NB4 (cell line): ENCODE measurements around the gene BRF1.

Experiments
- DNase-seq: peaks from one replicate; pipeline ENCODE4 v3.0.0; 2010; ENCODE audit warnings: low read depth
- H3K4me3 ChIP-seq: one replicate; pipeline ENCODE4 v1.5.1; 2011; ENCODE audit warnings: mild to moderate bottlenecking, low read depth, low read length, moderate library complexity
- CTCF ChIP-seq: IDR thresholded peaks from one replicate; pipeline ENCODE4 v1.5.1; 2012; ENCODE audit warnings: low read depth, low read length
- MAX ChIP-seq: IDR thresholded peaks from 2 replicates; pipeline ENCODE4 v1.6.1; 2011; ENCODE audit warnings: low read depth, low read length
- MYC ChIP-seq: IDR thresholded peaks from 2 replicates; pipeline ENCODE4 v1.6.1; 2011; ENCODE audit warnings: low read depth, low read length
- POLR2A ChIP-seq: IDR thresholded peaks from 2 replicates; pipeline ENCODE4 v1.6.1; 2011; ENCODE audit warnings: mild to moderate bottlenecking; ENCODE audit not compliant: insufficient read length; ENCODE audit errors: extremely low read depth

The BRF1 gene

DNA sequence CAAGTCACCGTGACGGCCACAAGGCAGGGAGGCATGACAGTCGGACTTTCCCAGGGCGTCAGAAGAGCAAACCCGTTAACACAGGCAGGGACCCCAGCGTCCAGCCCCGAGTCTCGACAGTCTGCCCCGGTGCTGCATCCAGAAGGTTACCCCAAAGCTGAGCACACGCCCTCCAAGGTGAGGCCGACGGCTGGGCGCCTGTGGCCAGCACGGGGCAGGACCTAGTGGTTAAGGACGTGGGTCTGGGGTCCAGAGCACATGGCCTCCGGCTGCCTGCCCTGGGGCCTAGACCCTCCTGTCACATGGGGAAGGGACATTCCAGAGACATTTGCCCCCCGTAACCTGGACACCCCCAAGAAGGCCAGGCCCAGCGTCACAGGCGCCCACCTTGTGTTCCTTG lies 82.2 kb downstream of the BRF1 start:
- TF ChIP-seq MAX (no peak), POLR2A (no peak), CTCF (no peak), MYC (no peak)
- no peak for DNase-seq
- H3K4me3 ChIP-seq = no peak overlapping the region

DNA sequence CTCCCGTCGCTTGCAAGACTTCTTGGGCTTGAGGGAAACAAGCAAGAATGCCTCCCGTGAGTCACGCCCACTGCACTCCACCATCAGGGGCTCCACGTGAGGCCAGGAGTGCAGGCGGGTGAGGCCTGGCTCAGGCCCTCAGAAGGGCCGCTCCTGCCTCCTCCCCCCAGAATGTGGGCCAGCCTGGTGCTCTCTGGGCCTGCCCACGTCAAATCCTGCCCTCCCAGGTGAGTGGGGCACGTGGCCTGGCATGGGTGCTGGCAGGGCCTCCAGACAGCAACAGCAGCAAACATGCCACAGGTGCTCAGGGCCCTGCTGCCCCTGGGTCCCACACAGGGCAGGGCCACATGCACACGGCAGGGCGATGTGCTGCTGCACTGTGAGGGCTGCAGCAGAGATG lies 83.0 kb downstream of the BRF1 start:
- TF ChIP-seq CTCF (no peak), MYC (no peak), MAX (no peak), POLR2A (no peak)

DNA sequence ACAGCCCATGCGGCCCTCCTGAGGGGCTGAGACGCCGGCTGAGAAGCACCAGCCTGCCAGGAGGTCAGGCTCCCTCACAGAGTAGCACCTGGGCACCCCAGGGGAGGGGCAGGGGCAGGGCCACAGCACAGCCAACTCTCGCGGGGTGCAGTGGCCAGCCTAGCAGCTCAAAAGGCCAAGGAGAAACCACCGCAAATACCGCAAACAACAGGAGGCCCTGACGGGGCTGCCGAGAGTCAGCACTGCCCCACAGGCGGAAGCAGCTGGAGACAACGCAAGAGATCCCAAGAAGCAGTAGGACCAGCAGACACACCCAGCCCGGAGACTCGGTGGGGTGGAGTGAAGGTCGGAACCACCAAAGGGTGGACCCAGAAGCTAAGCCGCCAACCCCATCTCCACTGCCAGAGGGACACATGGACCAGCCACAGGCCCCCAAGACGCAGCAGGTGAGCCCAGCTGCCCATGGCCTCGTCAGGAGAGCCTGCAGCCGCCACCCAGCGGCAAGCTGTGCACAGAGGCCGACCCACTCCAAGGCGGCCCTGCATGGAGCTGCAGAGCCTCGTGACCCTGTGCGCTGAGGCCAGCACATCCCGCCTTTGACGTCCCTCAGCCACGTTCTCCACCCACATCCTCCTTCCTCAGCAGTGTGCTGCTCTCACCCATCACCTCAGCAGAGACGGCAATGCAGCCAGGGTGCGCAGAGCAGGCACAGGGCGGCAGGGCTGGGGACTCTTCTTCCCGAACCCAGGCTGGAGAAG lies 84.1 kb downstream of the BRF1 start:
- TF ChIP-seq POLR2A (no peak), MYC (no peak)
- H3K4me3 ChIP-seq = no peak overlapping the region
- DNase-seq = no peak

More for the DNA sequence above, 83.0 kb downstream of the BRF1 start:
- no peak overlapping the region for H3K4me3 ChIP-seq
- no peak for DNase-seq

DNA sequence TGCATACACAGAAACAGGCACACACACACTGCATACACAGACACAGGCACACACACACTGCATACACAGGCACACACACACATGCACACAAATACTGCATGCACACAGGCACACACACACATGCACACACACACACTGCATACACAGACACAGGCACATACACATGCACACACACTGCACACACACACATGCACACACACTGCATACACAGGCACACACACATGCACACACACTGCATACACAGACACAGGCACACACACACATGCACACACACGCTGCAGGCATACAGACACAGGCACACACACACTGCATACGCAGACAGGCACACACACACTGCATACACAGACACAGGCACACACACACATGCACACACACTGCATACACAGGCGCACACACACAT lies 85.2 kb downstream of the BRF1 start:
- no peak for DNase-seq
- no peak overlapping the region for H3K4me3 ChIP-seq
- TF ChIP-seq CTCF (no peak), MYC (no peak), MAX (no peak), POLR2A (no peak)

DNA sequence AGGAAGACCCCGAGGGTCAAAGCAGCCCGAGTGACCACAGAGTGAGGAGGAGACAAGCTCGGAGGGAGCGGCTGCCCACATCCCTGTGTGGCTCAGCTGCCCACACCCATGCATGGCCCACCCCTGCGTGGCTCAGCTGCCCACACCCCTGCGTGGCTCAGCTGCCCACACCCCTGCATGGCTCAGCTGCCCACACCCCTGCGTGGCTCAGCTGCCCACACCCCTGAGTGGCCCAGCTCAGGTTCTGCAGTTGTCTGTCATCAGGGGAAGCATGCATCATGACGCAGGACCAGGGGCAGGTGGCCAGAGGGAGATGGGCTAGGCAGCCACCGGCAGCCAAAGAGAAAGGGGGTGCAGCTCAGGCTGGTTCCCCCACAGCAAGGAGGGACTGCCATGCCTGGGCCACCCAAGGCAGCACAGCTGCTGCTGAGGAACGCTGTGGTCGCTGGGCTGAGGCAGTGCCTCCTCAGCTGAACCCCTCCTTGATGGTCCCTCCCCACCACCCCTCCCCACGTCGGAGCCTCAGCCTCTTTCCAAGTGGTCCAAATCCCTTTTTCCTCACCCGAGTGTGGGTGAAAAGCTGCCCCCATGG lies 86.4 kb downstream of the BRF1 start:
- TF ChIP-seq MYC = no peak
- TF ChIP-seq CTCF = no peak
- TF ChIP-seq POLR2A = no peak
- TF ChIP-seq MAX = no peak
- H3K4me3 ChIP-seq = no peak overlapping the region
- no peak for DNase-seq

- no peak for TF ChIP-seq MAX
- TF ChIP-seq POLR2A = no peak
- no peak for TF ChIP-seq MYC
- no peak for DNase-seq
- no peak overlapping the region for H3K4me3 ChIP-seq
These were observed 87.4 kb downstream of the BRF1 start for GRCh38 chr14:105213361-105213760.
